ENCODE data around the gene KAT5. TPM values are rescaled to one million over a fixed set of nuclear protein-coding genes. Genes with fewer than 3 reads are reported as not detected.

The KAT5 gene
- total RNA-seq, 1 donor from 2014 or later, result 31.0 TPM

GRCh38 chr11:65736810-65737209 is 24.8 kb downstream of the KAT5 start:
- no peak for TF ChIP-seq CTCF (IDR thresholded peaks at IDR 0.05)
- DNase-seq (ENCODE audit: low spot score in 2 of 2), result no peak
- intact Hi-C loops (cut with DNase I), result no loop called here

GRCh38 chr11:65739022-65739421 is 27.0 kb downstream of the KAT5 start:
- H3K4me1 ChIP-seq, result no peaks in the 10 kb centered on the region
- TF ChIP-seq CTCF (IDR thresholded peaks at IDR 0.05), result no peak
- no peaks in the 10 kb centered on the region for H3K36me3 ChIP-seq
- intact Hi-C loops (cut with DNase I), result no loop called here
- H3K27ac ChIP-seq, result no peak overlapping the region
- DNase-seq (ENCODE audit: low spot score in 2 of 2), result no peak
- no peaks in the 10 kb centered on the region for H3K27me3 ChIP-seq
- no peaks in the 10 kb centered on the region for H3K9me3 ChIP-seq
- no peak overlapping the region for H3K4me3 ChIP-seq

More at GRCh38 chr11:65736810-65737209, 24.8 kb downstream of the KAT5 start:
- H3K36me3 ChIP-seq, result no peaks in the 10 kb centered on the region
- no peaks in the 10 kb centered on the region for H3K9me3 ChIP-seq
- H3K27me3 ChIP-seq, result no peaks in the 10 kb centered on the region
- H3K27ac ChIP-seq, result no peak overlapping the region
- H3K4me3 ChIP-seq, result no peak overlapping the region
- no peaks in the 10 kb centered on the region for H3K4me1 ChIP-seq

GRCh38 chr11:65741185-65741584 is 29.1 kb downstream of the KAT5 start:
- TF ChIP-seq CTCF (IDR thresholded peaks at IDR 0.05), result no peak
- DNase-seq (ENCODE audit: low spot score in 2 of 2), result no peak
- Histone ChIP-seq H3K4me1 (no peaks in the 10 kb centered on the region), H3K4me3 (no peak overlapping the region), H3K27me3 (no peaks in the 10 kb centered on the region), H3K36me3 (no peaks in the 10 kb centered on the region), H3K9me3 (no peaks in the 10 kb centered on the region), H3K27ac (no peak overlapping the region)
- intact Hi-C loops (cut with DNase I), result no loop called here

GRCh38 chr11:65742353-65742752 is 30.3 kb downstream of the KAT5 start:
- Histone ChIP-seq H3K27me3 (no peaks in the 10 kb centered on the region), H3K4me1 (no peaks in the 10 kb centered on the region), H3K36me3 (no peaks in the 10 kb centered on the region), H3K4me3 (no peak overlapping the region), H3K27ac (no peak overlapping the region), H3K9me3 (no peaks in the 10 kb centered on the region)
- no peak for TF ChIP-seq CTCF (IDR thresholded peaks at IDR 0.05)
- intact Hi-C loops (cut with DNase I), result no loop called here
- no peak for DNase-seq (ENCODE audit: low spot score in 2 of 2)

- Histone ChIP-seq H3K27ac (no peak overlapping the region), H3K4me1 (no peaks in the 10 kb centered on the region), H3K27me3 (no peaks in the 10 kb centered on the region), H3K9me3 (no peaks in the 10 kb centered on the region), H3K36me3 (no peaks in the 10 kb centered on the region), H3K4me3 (no peak overlapping the region)
- intact Hi-C loops (cut with DNase I), result no loop called here
- DNase-seq (ENCODE audit: low spot score in 2 of 2), result no peak
- TF ChIP-seq CTCF (IDR thresholded peaks at IDR 0.05), result no peak
These were observed 31.6 kb downstream of the KAT5 start for GRCh38 chr11:65743681-65744025.

- no peaks in the 10 kb centered on the region for H3K4me1 ChIP-seq
- no peak overlapping the region for H3K4me3 ChIP-seq
- no peak for DNase-seq (ENCODE audit: low spot score in 2 of 2)
- H3K9me3 ChIP-seq, result no peaks in the 10 kb centered on the region
- peak in 1 of 3 experiments; percentile 10 for TF ChIP-seq CTCF (IDR thresholded peaks at IDR 0.05)
- H3K36me3 ChIP-seq, result no peaks in the 10 kb centered on the region
- intact Hi-C loops (cut with DNase I), result no loop called here
- no peak overlapping the region for H3K27ac ChIP-seq
- no peaks in the 10 kb centered on the region for H3K27me3 ChIP-seq
These were observed 32.1 kb downstream of the KAT5 start for GRCh38 chr11:65744026-65744698.

All from ascending aorta (tissue), 2 donors.